COLO829 (cell line): ENCODE results near the gene STMND1.

Experiments used
- DNase-seq: peaks from one replicate; pipeline ENCODE4 v3.0.0; 2012; ENCODE audit warnings: low spot score

The STMND1 gene

DNA sequence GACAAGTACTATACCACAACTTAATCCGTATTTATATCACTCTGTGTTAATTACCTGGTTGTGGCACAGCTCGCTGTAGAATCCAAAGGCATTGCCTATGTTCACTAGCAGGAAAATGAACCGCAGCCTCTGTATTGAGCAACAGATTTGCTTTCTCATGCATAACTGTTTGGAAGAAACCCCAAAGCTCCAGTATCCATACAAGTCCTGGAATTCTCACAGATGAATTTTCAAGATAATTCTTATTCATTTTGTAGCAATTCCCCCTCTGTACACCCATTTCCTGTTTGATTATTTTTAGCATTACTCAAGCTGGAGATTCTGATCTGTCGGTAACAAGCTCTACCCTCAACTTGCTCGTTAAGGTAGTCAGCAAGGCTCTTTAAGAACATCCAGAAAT is 63.5 kb downstream of the STMND1 start:
- no peak for DNase-seq

DNA sequence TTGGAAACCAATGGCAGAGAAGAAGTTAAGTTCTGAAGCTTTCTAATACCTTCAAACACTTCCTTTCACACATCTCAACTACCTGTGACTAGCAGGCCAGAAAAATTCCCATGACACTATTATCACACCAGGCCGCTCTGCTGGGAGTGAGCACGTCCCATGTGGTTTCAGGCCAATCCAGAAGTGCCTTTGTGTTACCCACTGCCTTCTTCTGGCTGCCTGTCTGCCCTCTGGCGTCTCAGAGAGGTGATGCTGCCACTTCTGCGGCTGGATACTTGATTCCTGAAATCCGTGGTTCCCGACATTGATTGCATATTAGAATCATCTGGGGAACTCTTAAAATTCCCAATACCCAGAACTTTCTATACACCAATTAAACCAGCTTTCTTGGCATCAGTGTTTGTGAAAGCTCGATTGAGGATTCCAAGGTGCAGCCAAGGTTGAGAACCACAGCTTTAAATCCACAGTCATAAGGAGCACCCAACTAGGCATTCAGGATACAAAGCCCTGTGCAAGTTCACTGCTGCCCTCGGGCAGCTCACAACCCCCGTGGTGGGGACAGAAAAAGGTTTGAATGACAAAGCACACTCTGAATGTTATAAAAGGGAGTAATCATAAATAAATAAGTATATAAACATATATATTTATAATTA is 65.6 kb downstream of the STMND1 start:
- peak; percentile 45 for DNase-seq

DNA sequence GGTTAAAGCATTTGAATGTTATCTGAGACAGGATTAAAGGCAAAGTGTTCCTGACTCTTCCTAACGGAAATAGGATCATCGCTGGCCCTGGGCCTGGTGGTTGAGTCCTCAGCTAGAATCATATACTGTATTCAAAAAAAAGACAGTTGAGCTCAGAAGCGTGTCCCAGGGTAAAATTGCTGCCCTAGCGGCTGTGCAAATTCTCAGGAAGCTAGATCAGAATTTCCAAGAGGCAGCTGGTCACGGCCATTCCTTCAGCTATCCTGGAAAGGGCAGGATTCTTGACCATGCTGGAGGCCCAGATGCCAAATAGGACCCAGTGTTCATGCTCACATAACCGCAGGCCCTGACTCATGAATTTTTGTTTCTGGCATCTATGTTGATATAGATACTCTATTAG is 67.4 kb downstream of the STMND1 start:
- no peak for DNase-seq

DNA sequence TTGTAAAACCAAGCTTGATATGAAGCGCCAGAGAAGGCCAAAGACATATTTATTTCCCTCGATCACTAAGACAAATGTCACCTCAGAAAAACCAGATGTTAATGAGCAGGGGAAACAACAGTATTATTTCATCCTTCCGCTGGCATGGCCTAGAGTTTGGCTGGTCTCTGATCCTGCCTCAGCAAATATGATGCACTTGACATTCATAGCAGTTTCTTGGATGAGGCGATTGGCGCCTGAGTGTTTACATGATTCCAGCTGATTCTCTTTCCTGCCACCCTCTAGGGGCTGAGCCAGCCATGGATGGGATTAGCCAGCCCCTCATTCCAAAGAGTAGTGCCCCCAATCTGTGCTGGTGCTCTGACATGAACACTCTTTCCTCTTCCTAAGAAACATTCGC is 67.9 kb downstream of the STMND1 start:
- DNase-seq: no peak

DNA sequence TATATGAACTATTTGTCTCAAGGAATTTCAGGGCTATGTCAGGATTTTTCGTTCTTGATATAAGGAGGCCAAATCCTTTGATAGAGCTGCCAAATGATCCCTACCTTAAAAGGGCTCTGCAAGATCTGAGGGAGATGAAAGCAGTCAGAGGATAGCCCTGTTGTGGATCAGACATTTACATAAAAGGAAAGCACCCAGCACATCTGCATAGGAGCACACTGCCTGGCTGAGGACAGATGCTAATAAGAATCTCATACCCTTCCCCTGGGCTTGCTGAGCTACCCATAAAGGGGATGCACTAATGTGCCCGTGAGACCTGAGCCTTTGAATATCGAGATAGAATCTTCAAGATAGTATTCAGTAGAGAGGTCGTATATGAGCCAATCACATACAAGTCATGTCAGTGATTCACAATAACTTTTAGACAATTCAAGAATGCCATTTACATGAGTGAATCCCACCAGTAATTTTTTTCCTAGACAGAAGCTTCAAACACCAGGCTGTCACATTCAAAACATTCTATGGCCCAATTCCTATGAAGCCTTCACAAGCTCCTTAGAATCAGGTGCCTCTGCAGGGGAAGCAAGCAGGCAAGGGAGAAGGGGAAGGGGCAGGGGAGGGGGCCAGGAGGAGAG is 71.1 kb downstream of the STMND1 start:
- DNase-seq: no peak

DNA sequence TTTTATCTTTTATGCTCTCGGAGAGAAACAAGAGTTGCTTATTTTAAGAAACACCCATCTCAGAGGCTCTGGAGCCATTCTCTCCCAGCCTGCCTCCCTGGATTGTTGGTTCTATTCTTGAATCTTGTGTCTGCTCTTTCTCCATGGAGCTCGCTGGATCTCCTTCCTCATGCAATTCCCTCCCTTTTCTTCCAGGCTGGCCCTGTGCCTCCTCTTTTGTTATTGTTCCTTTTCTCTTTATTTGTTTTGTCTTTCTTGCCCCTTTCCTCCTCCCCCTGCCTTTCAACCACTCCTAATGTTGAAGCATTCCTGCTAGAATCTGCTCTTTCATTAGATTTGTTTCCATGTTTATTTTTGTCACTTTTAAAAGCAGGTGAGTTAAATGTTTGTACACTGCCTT is 76.5 kb downstream of the STMND1 start:
- no peak for DNase-seq

DNA sequence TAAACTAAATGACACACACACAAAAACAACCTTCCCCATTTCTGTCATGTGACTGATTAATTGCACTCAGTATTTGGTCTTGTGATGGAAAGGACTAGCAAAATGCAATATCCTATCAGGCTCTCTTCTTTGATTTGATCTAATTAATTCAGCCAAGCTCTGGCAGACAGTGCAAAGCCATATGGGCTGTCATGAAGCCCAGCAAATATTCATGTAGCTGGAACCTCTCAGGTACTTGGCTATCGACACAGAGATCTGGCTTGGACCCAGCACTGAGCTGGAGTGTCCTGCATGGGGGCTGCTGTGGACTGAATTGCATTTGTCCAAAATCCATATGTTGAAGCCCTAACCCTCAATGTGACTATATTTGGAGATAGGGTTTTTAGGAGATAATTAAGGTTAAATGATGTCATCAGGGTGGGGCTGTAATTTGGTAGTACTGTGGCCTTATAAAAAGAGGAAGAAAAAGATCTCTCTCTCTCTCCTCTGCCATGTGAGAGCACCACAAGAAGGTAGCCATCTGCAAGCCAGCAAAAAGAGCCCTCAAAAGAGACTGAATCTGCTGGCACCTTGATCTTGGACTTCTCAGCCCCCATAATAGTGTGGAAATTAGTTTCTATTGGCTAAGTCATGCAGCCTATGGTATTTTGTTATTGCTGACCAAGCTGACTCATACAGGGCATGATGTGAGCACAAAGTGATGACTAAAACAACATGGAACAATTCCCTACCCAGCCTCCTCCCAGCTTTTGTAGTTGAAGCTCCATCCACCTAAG is 77.1 kb downstream of the STMND1 start:
- DNase-seq: peak; percentile 45

DNA sequence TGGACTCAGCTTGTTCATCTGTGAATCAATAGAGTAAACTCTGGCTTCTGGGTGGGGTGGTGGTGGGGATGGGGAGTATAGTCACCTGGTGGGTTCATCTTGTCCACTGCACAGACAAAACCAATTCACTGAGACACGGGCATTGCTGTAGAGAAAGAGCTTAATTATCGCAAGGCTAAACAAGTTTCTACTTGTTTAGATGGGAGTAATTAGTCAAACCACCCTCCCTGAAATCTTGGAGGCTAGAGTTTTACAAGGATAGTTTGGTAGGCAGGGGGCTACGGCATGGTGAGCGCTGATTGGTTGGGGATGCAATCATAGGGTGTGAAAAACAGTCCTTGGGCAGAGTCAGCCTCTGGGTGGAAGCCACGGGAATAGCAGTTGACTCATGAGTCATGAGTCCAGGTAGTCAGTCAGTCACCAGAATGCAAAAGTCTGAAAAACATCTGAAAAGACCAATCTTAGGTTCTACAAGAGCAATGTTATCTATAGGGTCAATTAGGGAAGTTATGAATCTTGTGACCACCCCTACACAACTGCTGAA is 77.8 kb downstream of the STMND1 start:
- peak; percentile 56 for DNase-seq
